Left ventricle myocardium inferior (tissue), 1 donor: ENCODE measurements around the gene MITF. TPM values are rescaled to one million over a fixed set of nuclear protein-coding genes. Genes with fewer than 3 reads are reported as not detected.

Source experiments
- DNase-seq: peaks from one replicate; pipeline ENCODE4 v3.0.0-alpha.2; 2020
- H3K27ac ChIP-seq: fragments of 200-600 bp; replicated peaks from 2 replicates; pipeline ENCODE4 v1.8.0; 2021
- H3K27me3 ChIP-seq: fragments of 200-600 bp; 2 replicates; pipeline ENCODE4 v1.8.0; 2021; ENCODE audit warnings: low read depth
- H3K36me3 ChIP-seq: fragments of 200-600 bp; 2 replicates; pipeline ENCODE4 v1.8.0; 2021
- H3K4me1 ChIP-seq: fragments of 200-600 bp; 2 replicates; pipeline ENCODE4 v1.8.0; 2021
- H3K4me3 ChIP-seq: fragments of 200-600 bp; 2 replicates; pipeline ENCODE4 v1.8.0; 2021; ENCODE audit warnings: mild to moderate bottlenecking, moderate library complexity
- H3K9me3 ChIP-seq: fragments of 200-600 bp; replicated peaks from 2 replicates; pipeline ENCODE4 v1.8.0; 2021
- CTCF ChIP-seq: fragments of 200-600 bp; IDR thresholded peaks from 2 replicates; pipeline ENCODE4 v1.8.0; 2021; ENCODE audit warnings: antibody characterized with exemption, mild to moderate bottlenecking, borderline replicate concordance
- intact Hi-C: fragments of 100-400 bp; cut with micrococcal nuclease; formaldehyde crosslinking; loops from one replicate; pipeline ENCODE4 v1.11.0; 2022
- total RNA-seq: library from RNA; stranded (reverse); fragmentation: NEBNext Ultra II Directional; extraction: Animal tissue kit (Norgen Biotek cat#: 25700); gene quantifications from one replicate; pipeline ENCODE4 v1.2.1, GENCODE V29; 2021
- donor health status: DM: no; HTN: yes; CAD: no; lungs with severe emphysema.

Gene MITF
- total RNA-seq, 1 donor from 2014 or later = 81.9 TPM

DNA sequence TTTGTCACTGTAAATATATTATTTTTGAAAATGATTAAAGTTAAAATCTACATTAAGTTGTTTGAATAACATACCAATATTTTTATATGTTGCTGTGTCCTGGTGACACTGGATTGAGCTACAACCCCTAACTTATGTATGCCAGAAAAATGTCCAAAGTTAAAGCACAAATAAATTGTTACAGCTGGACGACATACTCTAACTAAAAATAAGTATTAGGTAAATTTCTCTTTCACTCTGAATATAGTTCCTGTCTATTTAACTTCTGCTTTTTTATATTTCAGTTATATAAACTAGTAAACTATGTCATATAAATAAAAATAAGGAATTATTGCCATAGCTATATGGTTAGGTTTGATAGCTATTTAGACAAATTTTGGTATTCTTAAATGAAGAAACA, 141.8 kb downstream of the MITF start:
- Histone ChIP-seq H3K36me3 (no peaks in the 10 kb centered on the region), H3K9me3 (no peaks in the 10 kb centered on the region), H3K27me3 (no peaks in the 10 kb centered on the region), H3K27ac (no peak overlapping the region), H3K4me1 (peaks cover 28% of the 10 kb centered on the region), H3K4me3 (no peak overlapping the region)
- no peak for TF ChIP-seq CTCF
- DNase-seq = no peak
- intact Hi-C loops = no loop called here

- no peak for TF ChIP-seq CTCF
Observed at GRCh38 chr3:69881756-69882428, 142.6 kb downstream of the MITF start.

GRCh38 chr3:69882560-69882959, 143.3 kb downstream of the MITF start:
- Histone ChIP-seq H3K27ac (no peak overlapping the region), H3K4me3 (no peak overlapping the region), H3K9me3 (no peaks in the 10 kb centered on the region), H3K4me1 (peaks cover 25% of the 10 kb centered on the region), H3K27me3 (no peaks in the 10 kb centered on the region), H3K36me3 (no peaks in the 10 kb centered on the region)
- intact Hi-C loops = no loop called here
- TF ChIP-seq CTCF = no peak
- no peak for DNase-seq

More at GRCh38 chr3:69881756-69882428, 142.6 kb downstream of the MITF start:
- Histone ChIP-seq H3K4me3 (no peak overlapping the region), H3K27me3 (no peaks in the 10 kb centered on the region), H3K27ac (no peak overlapping the region), H3K36me3 (no peaks in the 10 kb centered on the region), H3K4me1 (peaks cover 25% of the 10 kb centered on the region), H3K9me3 (no peaks in the 10 kb centered on the region)
- intact Hi-C loops = no loop called here
- DNase-seq = no peak

- no peak overlapping the region for H3K4me3 ChIP-seq
- no peak overlapping the region for H3K27ac ChIP-seq
- no peak for DNase-seq
- no peaks in the 10 kb centered on the region for H3K9me3 ChIP-seq
- no peaks in the 10 kb centered on the region for H3K27me3 ChIP-seq
- H3K4me1 ChIP-seq = peaks cover 45% of the 10 kb centered on the region
- H3K36me3 ChIP-seq = no peaks in the 10 kb centered on the region
- intact Hi-C loops = no loop called here
- no peak for TF ChIP-seq CTCF
Observed at GRCh38 chr3:69888040-69888942, 149.0 kb downstream of the MITF start.

DNA sequence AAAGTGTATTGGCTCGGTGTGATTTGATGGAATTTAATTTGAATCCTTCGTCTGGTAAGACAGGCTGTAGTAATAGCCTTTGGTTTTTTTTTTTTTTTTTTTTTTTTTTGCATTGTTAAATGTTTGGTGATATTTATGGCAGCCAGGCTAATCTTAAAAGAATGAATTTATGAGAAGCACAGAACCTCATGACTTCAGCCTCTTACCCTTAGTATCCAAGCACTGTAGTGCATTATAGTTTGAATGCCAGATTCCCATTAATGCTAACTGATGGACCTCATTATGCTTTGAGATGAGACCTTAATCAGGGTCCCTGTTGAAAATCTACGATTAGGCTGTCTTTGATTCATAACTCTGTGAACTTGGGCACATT, 149.7 kb downstream of the MITF start:
- H3K27ac ChIP-seq = no peak overlapping the region

More for the DNA sequence above, 149.7 kb downstream of the MITF start:
- Histone ChIP-seq H3K9me3 (no peaks in the 10 kb centered on the region), H3K4me1 (peaks cover 47% of the 10 kb centered on the region), H3K4me3 (no peak overlapping the region), H3K36me3 (no peaks in the 10 kb centered on the region), H3K27me3 (no peaks in the 10 kb centered on the region)
- intact Hi-C loops = no loop called here
- no peak for TF ChIP-seq CTCF
- no peak for DNase-seq
